ENCODE results near the gene TMEM129.

DNA sequence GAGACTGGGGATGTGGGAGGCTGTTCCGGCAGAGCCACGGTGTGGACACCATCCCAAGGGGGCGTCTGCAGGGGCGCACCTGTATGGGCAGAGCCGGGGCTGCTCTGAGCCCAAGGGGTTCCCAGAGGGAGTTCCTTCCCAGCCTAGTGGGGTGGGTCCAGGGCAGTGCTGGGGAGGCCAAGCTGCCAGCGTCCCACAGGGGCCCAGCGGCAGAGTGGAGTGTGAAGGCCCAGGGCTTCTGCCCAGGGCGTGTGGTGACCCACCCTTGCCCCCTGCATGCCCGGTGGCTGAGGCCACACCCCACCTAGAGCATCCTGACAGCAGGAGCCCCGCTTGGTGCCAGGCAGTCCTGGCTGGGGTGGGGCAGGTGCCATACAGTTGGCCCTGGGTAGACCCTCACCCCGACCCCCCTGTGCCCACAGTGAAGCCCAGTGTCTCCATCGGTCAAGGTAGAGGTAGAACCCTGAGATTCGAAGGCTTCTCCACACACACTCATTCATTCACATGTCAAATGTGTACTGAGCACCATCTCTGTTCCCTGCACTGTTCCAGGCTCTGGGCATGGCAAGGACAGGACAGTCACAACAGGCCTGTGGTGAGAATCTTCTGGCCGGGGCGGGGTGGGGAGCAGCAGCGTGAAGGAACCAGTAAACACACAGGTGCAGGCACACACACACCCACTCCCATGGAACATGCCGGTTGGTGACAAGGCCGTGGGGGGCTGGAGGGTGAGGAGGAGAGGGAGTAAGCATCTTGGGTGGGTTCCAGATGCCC, 29.4 kb upstream of the TMEM129 start:
- TF ChIP-seq, protein P1, sequence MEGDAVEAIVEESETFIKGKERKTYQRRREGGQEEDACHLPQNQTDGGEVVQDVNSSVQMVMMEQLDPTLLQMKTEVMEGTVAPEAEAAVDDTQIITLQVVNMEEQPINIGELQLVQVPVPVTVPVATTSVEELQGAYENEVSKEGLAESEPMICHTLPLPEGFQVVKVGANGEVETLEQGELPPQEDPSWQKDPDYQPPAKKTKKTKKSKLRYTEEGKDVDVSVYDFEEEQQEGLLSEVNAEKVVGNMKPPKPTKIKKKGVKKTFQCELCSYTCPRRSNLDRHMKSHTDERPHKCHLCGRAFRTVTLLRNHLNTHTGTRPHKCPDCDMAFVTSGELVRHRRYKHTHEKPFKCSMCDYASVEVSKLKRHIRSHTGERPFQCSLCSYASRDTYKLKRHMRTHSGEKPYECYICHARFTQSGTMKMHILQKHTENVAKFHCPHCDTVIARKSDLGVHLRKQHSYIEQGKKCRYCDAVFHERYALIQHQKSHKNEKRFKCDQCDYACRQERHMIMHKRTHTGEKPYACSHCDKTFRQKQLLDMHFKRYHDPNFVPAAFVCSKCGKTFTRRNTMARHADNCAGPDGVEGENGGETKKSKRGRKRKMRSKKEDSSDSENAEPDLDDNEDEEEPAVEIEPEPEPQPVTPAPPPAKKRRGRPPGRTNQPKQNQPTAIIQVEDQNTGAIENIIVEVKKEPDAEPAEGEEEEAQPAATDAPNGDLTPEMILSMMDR (IDR thresholded peaks at IDR 0.05; ENCODE audit: low read length), result no peak
- TF ChIP-seq EZH2 (IDR thresholded peaks at IDR 0.05; ENCODE audit: borderline replicate concordance, low read length), result no peak

Data from OCI-LY1 (cell line).